H9 (cell line): ENCODE data around the gene DCC. TPM values are rescaled to one million over a fixed set of nuclear protein-coding genes. Genes with fewer than 3 reads are reported as not detected.

Experiments
- DNase-seq: peaks from one replicate; pipeline ENCODE4 v3.0.0-alpha.2; 2017
- H2AFZ ChIP-seq: one replicate; pipeline ENCODE4 v1.6.1; 2013; ENCODE audit warnings: mild to moderate bottlenecking, low read length, control low read depth, moderate library complexity
- H2AK5ac ChIP-seq: 2 replicates; pipeline ENCODE4 v1.6.1; 2013; ENCODE audit warnings: low read length, control low read depth, mixed read lengths; ENCODE audit not compliant: insufficient read length
- H2BK120ac ChIP-seq: one replicate; pipeline ENCODE4 v1.6.1; 2013; ENCODE audit warnings: low read depth, mild to moderate bottlenecking, low read length, control low read depth, inconsistent platforms; ENCODE audit not compliant: poor library complexity, severe bottlenecking
- H2BK12ac ChIP-seq: 2 replicates; pipeline ENCODE4 v1.6.1; 2013; ENCODE audit warnings: low read length, control low read depth, mixed read lengths, low read depth; ENCODE audit not compliant: insufficient read length
- H2BK15ac ChIP-seq: 2 replicates; pipeline ENCODE4 v1.6.1; 2013; ENCODE audit warnings: low read depth, low read length, control low read depth
- H2BK20ac ChIP-seq: one replicate; pipeline ENCODE4 v1.6.1; 2013; ENCODE audit warnings: low read depth, mild to moderate bottlenecking, low read length, control low read depth, inconsistent platforms; ENCODE audit not compliant: poor library complexity, severe bottlenecking
- H2BK5ac ChIP-seq: 2 replicates; pipeline ENCODE4 v1.6.1; 2013; ENCODE audit warnings: low read length, control low read depth, mixed read lengths; ENCODE audit not compliant: insufficient read length
- H3K14ac ChIP-seq: 2 replicates; pipeline ENCODE4 v1.6.1; 2013; ENCODE audit warnings: low read length, control low read depth; ENCODE audit not compliant: insufficient read depth
- H3K18ac ChIP-seq: 2 replicates; pipeline ENCODE4 v1.6.1; 2013; ENCODE audit warnings: low read depth, mild to moderate bottlenecking, mixed read lengths, low read length, control low read depth; ENCODE audit not compliant: insufficient read length
- H3K23ac ChIP-seq: 2 replicates; pipeline ENCODE4 v1.6.1; 2013; ENCODE audit warnings: low read length, control low read depth, mixed read lengths, low read depth; ENCODE audit not compliant: insufficient read length
- H3K23me2 ChIP-seq: 2 replicates; pipeline ENCODE4 v1.6.1; 2013; ENCODE audit warnings: low read depth, mild to moderate bottlenecking, mixed read lengths, low read length, control low read depth; ENCODE audit not compliant: insufficient read length, poor library complexity, severe bottlenecking
- H3K27ac ChIP-seq: 2 replicates; pipeline ENCODE4 v1.5.1; 2013; ENCODE audit warnings: low read length, control low read depth, mixed read lengths, low read depth; ENCODE audit not compliant: insufficient read length
- H3K27me3 ChIP-seq: 2 replicates; pipeline ENCODE4 v1.6.1; 2013; ENCODE audit warnings: low read length, control low read depth, inconsistent platforms; ENCODE audit not compliant: insufficient read depth
- H3K4ac ChIP-seq: 2 replicates; pipeline ENCODE4 v1.6.1; 2013; ENCODE audit warnings: low read depth, mild to moderate bottlenecking, control low read depth, inconsistent platforms, low read length, moderate library complexity
- H3K4me1 ChIP-seq: 2 replicates; pipeline ENCODE4 v1.6.1; 2013; ENCODE audit warnings: low read length, control low read depth, inconsistent platforms; ENCODE audit not compliant: insufficient read depth
- H3K4me2 ChIP-seq: 2 replicates; pipeline ENCODE4 v1.6.1; 2013; ENCODE audit warnings: low read length, control low read depth, mixed read lengths; ENCODE audit not compliant: insufficient read length, insufficient read depth
- H3K56ac ChIP-seq: 2 replicates; pipeline ENCODE4 v1.6.1; 2013; ENCODE audit warnings: low read depth, mild to moderate bottlenecking, mixed read lengths, low read length, control low read depth; ENCODE audit not compliant: insufficient read length
- H3K79me1 ChIP-seq: 2 replicates; pipeline ENCODE4 v1.6.1; 2013; ENCODE audit warnings: low read depth, mild to moderate bottlenecking, moderate library complexity, low read length, control low read depth, inconsistent platforms; ENCODE audit not compliant: insufficient read depth, poor library complexity, severe bottlenecking
- H3K79me2 ChIP-seq: 2 replicates; pipeline ENCODE4 v1.6.1; 2013; ENCODE audit warnings: low read length, control low read depth, inconsistent platforms; ENCODE audit not compliant: insufficient read depth
- H3K9ac ChIP-seq: 2 replicates; pipeline ENCODE4 v1.6.1; 2013; ENCODE audit warnings: low read length, control low read depth, mixed read lengths; ENCODE audit not compliant: insufficient read length; ENCODE audit errors: extremely low read depth
- H3K9me3 ChIP-seq: one replicate; pipeline ENCODE4 v1.6.1; 2013; ENCODE audit warnings: low read depth, low read length, inconsistent platforms; ENCODE audit not compliant: control insufficient read depth
- H3T11ph ChIP-seq: one replicate; pipeline ENCODE4 v1.6.1; 2013; ENCODE audit warnings: mild to moderate bottlenecking, low read length, control low read depth, inconsistent platforms
- H4K20me1 ChIP-seq: one replicate; pipeline ENCODE4 v1.6.1; 2013; ENCODE audit not compliant: control insufficient read depth, insufficient read length, insufficient read depth
- H4K5ac ChIP-seq: 2 replicates; pipeline ENCODE4 v1.6.1; 2013; ENCODE audit warnings: low read depth, mild to moderate bottlenecking, mixed read lengths, low read length, control low read depth; ENCODE audit not compliant: insufficient read length
- H4K8ac ChIP-seq: replicated peaks from 2 replicates; pipeline ENCODE4 v1.6.1; 2013; ENCODE audit warnings: low read length, control low read depth, mixed read lengths, low read depth; ENCODE audit not compliant: insufficient read length
- H4K91ac ChIP-seq: 2 replicates; pipeline ENCODE4 v1.6.1; 2013; ENCODE audit warnings: low read depth, mild to moderate bottlenecking, moderate library complexity, mixed read lengths, low read length, control low read depth; ENCODE audit not compliant: insufficient read length
- H3K27ac Mint-ChIP-seq, 3 experiments: 2 replicates in 2 of 3; 3 replicates in 1 of 3; pipeline ENCODE4 v1.8.0; 2020 to 2021; ENCODE audit warnings: mixed read lengths in 3 of 3, mild to moderate bottlenecking in 1 of 3, moderate library complexity in 1 of 3
- H3K27me3 Mint-ChIP-seq: 2 replicates; pipeline ENCODE4 v1.8.0; 2021; ENCODE audit warnings: low read depth, mild to moderate bottlenecking, moderate library complexity, mixed read lengths
- H3K36me3 Mint-ChIP-seq, 3 experiments: 2 replicates in 2 of 3; 3 replicates in 1 of 3; pipeline ENCODE4 v1.8.0; 2020 to 2021; ENCODE audit warnings: low read depth in 3 of 3, mixed read lengths in 3 of 3; ENCODE audit not compliant: insufficient read depth in 1 of 3
- H3K4me1 Mint-ChIP-seq, 2 experiments: 2 replicates each; pipeline ENCODE4 v1.8.0; 2020; ENCODE audit warnings: mixed read lengths in 2 of 2
- H3K4me3 Mint-ChIP-seq, 2 experiments: 2 replicates in 1 of 2; 3 replicates in 1 of 2; pipeline ENCODE4 v1.8.0; 2020 to 2021; ENCODE audit warnings: mild to moderate bottlenecking in 2 of 2, mixed read lengths in 2 of 2, moderate library complexity in 1 of 2
- H3K9me3 Mint-ChIP-seq, 2 experiments: 2 replicates in 1 of 2; 3 replicates in 1 of 2; pipeline ENCODE4 v1.8.0; 2020; ENCODE audit warnings: mild to moderate bottlenecking in 2 of 2, mixed read lengths in 2 of 2, moderate library complexity in 1 of 2
- WGBS: extraction: QIAGEN DNeasy Blood & Tissue Kit; methylation state at CpG from one replicate; pipeline ENCODE4 v1.1.7; 2013; ENCODE audit warnings: missing lambda C conversion rate, low lambda C conversion rate, mixed read lengths; ENCODE audit not compliant: insufficient read length; ENCODE audit errors: extremely low coverage; 5-methylcytosine and 5-hydroxymethylcytosine counted together
- total RNA-seq: library from RNA; stranded (reverse); gene quantifications from 2 replicates; pipeline ENCODE4 v1.2.1, GENCODE V29; 2021
- TF ChIP-seq, protein P1 (sequence below): fragments of 200-600 bp; sonication (generic); conservative IDR thresholded peaks from 3 replicates; pipeline ENCODE4 v1.8.0; 2021; ENCODE audit warnings: antibody characterized with exemption, mild to moderate bottlenecking

DCC gene
- total RNA-seq, 1 experiment from 2014 or later: 0.35 TPM

DNA sequence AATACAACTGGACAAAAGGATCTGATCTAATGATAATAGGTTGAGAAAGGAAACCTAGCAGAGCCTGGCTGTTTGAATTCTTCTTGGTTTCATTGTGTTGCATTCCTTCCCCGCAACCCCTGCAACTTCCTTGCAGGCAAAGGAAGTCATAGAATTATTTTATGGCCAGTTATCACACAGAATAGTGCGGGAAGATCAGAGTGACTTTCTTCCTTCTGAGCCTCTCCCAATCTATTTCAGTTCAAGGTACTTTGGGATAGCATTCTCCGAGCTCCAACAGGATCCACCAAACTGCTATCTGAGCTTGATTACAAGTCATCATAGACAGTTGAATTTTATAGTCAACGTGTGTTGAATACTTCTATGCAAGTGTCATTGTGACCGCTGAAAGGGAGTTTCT, 441.1 kb downstream of the DCC start:
- Histone ChIP-seq H2BK20ac (no peak overlapping the region), H2AFZ (no peak overlapping the region), H3K18ac (no peak overlapping the region), H3K23ac (no peak overlapping the region), H4K5ac (no peak overlapping the region), H2AK5ac (no peak overlapping the region), H3K27me3 (no peaks in the 10 kb centered on the region), H4K91ac (no peak overlapping the region), H4K20me1 (no peaks in the 10 kb centered on the region), H3K79me1 (no peaks in the 10 kb centered on the region), H2BK5ac (no peak overlapping the region), H3K4me2 (no peak overlapping the region), H2BK12ac (no peak overlapping the region), H3K56ac (no peak overlapping the region), H3K4ac (no peak overlapping the region), H2BK120ac (no peak overlapping the region), H3T11ph (no peak overlapping the region), H3K9me3 (no peaks in the 10 kb centered on the region), H3K79me2 (no peaks in the 10 kb centered on the region), H4K8ac (no peak overlapping the region), H2BK15ac (no peak overlapping the region), H3K4me1 (no peaks in the 10 kb centered on the region), H3K14ac (no peak overlapping the region), H3K27ac (no peak overlapping the region), H3K9ac (no peak overlapping the region), H3K23me2 (no peaks in the 10 kb centered on the region)
- WGBS: no CpG with 5 or more reads among the region's 5 CpGs
- H3K9me3 Mint-ChIP-seq: peaks cover 0 to 3% of the 10 kb centered on the region in 2 experiments; a peak in 1 of 5 replicates
- no peak overlapping the region for H3K27ac Mint-ChIP-seq
- H3K4me1 Mint-ChIP-seq: peaks cover 4 to 9% of the 10 kb centered on the region in 2 experiments; a peak in 3 of 4 replicates
- H3K4me3 Mint-ChIP-seq: no peak overlapping the region
- TF ChIP-seq, protein P1, sequence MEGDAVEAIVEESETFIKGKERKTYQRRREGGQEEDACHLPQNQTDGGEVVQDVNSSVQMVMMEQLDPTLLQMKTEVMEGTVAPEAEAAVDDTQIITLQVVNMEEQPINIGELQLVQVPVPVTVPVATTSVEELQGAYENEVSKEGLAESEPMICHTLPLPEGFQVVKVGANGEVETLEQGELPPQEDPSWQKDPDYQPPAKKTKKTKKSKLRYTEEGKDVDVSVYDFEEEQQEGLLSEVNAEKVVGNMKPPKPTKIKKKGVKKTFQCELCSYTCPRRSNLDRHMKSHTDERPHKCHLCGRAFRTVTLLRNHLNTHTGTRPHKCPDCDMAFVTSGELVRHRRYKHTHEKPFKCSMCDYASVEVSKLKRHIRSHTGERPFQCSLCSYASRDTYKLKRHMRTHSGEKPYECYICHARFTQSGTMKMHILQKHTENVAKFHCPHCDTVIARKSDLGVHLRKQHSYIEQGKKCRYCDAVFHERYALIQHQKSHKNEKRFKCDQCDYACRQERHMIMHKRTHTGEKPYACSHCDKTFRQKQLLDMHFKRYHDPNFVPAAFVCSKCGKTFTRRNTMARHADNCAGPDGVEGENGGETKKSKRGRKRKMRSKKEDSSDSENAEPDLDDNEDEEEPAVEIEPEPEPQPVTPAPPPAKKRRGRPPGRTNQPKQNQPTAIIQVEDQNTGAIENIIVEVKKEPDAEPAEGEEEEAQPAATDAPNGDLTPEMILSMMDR: no peak
- DNase-seq: no peak
- H3K27me3 Mint-ChIP-seq: no peaks in the 10 kb centered on the region
- H3K36me3 Mint-ChIP-seq: no peaks in the 10 kb centered on the region
